HG02623 (cell line): ENCODE data around the gene TBC1D1.

Experiments
- ATAC-seq: cut with Tn5 transposase; IDR thresholded peaks from one replicate; pipeline ENCODE4 v1.9.1; 2021; ENCODE audit warnings: moderate library complexity; ENCODE audit not compliant: unreplicated experiment

Gene TBC1D1

GRCh38 chr4:37889849-37890800 is 759 bp upstream of the TBC1D1 start:
- ATAC-seq: peak; percentile 4

- peak; percentile 41 for ATAC-seq
These were observed 626 bp downstream of the TBC1D1 start for GRCh38 chr4:37891260-37892159.

GRCh38 chr4:37892641-37893040 is 1.8 kb downstream of the TBC1D1 start:
- ATAC-seq: peak; percentile 61

GRCh38 chr4:37893164-37893563 is 2.3 kb downstream of the TBC1D1 start:
- no peak for ATAC-seq

- ATAC-seq: no peak
These were observed 4.4 kb downstream of the TBC1D1 start for GRCh38 chr4:37895271-37895670.

GRCh38 chr4:37896206-37896860 is 5.4 kb downstream of the TBC1D1 start:
- ATAC-seq: no peak

- no peak for ATAC-seq
These were observed 11.3 kb downstream of the TBC1D1 start for GRCh38 chr4:37902212-37902611.

- ATAC-seq: no peak
These were observed 12.1 kb downstream of the TBC1D1 start for GRCh38 chr4:37902738-37903693.

GRCh38 chr4:37903901-37904300 is 13.0 kb downstream of the TBC1D1 start:
- no peak for ATAC-seq

- no peak for ATAC-seq
These were observed 13.9 kb downstream of the TBC1D1 start for GRCh38 chr4:37904824-37905223.

GRCh38 chr4:37905533-37906169 is 14.8 kb downstream of the TBC1D1 start:
- no peak for ATAC-seq

GRCh38 chr4:37908488-37909331 is 17.8 kb downstream of the TBC1D1 start:
- ATAC-seq: no peak

- ATAC-seq: no peak
These were observed 18.6 kb downstream of the TBC1D1 start for GRCh38 chr4:37909332-37910090.

- no peak for ATAC-seq
These were observed 19.2 kb downstream of the TBC1D1 start for GRCh38 chr4:37910091-37910486.

- ATAC-seq: no peak
These were observed 23.7 kb downstream of the TBC1D1 start for GRCh38 chr4:37914539-37914938.

- ATAC-seq: no peak
These were observed 26.5 kb downstream of the TBC1D1 start for GRCh38 chr4:37917388-37917787.

- no peak for ATAC-seq
These were observed 27.8 kb downstream of the TBC1D1 start for GRCh38 chr4:37918653-37919052.

- ATAC-seq: no peak
These were observed 31.4 kb downstream of the TBC1D1 start for GRCh38 chr4:37922328-37922727.
